NCI-H2081 (cell line): ENCODE results near the gene ICA1.

Source experiments
- DNase-seq, 2 experiments: peaks; one replicate each; lab custom pipeline; 2025; lab: John Stamatoyannopoulos, UW

Gene ICA1

GRCh38 chr7:8227261-8227660, 34.7 kb downstream of the ICA1 start:
- no peak for DNase-seq

GRCh38 chr7:8226501-8226900, 35.5 kb downstream of the ICA1 start:
- DNase-seq: no peak

GRCh38 chr7:8221567-8221966, 40.4 kb downstream of the ICA1 start:
- no peak for DNase-seq

GRCh38 chr7:8221101-8221495, 40.9 kb downstream of the ICA1 start:
- DNase-seq: no peak

- DNase-seq: no peak
Observed at GRCh38 chr7:8220376-8221100, 41.4 kb downstream of the ICA1 start.

GRCh38 chr7:8217200-8218068, 44.5 kb downstream of the ICA1 start:
- peak; percentile 86 to 87 for DNase-seq

- no peak for DNase-seq
Observed at GRCh38 chr7:8216334-8216690, 45.7 kb downstream of the ICA1 start.

GRCh38 chr7:8215648-8216333, 46.2 kb downstream of the ICA1 start:
- DNase-seq: no peak

- peak in 1 of 2 experiments; percentile 39 for DNase-seq
Observed at GRCh38 chr7:8214244-8214824, 47.6 kb downstream of the ICA1 start.

- DNase-seq: peak in 1 of 2 experiments; percentile 9
Observed at GRCh38 chr7:8213381-8213780, 48.6 kb downstream of the ICA1 start.

GRCh38 chr7:8212638-8213037, 49.3 kb downstream of the ICA1 start:
- peak; percentile 33 to 79 for DNase-seq

GRCh38 chr7:8211725-8212096, 50.3 kb downstream of the ICA1 start:
- no peak for DNase-seq

- DNase-seq: no peak
Observed at GRCh38 chr7:8210845-8211724, 50.9 kb downstream of the ICA1 start.

GRCh38 chr7:8209353-8209752, 52.6 kb downstream of the ICA1 start:
- no peak for DNase-seq

- DNase-seq: no peak
Observed at GRCh38 chr7:8208816-8209215, 53.2 kb downstream of the ICA1 start.

- no peak for DNase-seq
Observed at GRCh38 chr7:8206956-8207355, 55.0 kb downstream of the ICA1 start.

- no peak for DNase-seq
Observed at GRCh38 chr7:8205537-8205936, 56.4 kb downstream of the ICA1 start.

GRCh38 chr7:8205031-8205387, 57.0 kb downstream of the ICA1 start:
- no peak for DNase-seq

GRCh38 chr7:8204339-8205030, 57.5 kb downstream of the ICA1 start:
- no peak for DNase-seq

- no peak for DNase-seq
Observed at GRCh38 chr7:8201846-8202441, 60.0 kb downstream of the ICA1 start.

- DNase-seq: no peak
Observed at GRCh38 chr7:8200717-8201116, 61.2 kb downstream of the ICA1 start.
